Naive B cell (primary cell): ENCODE data around the gene TMEM158. TPM values are rescaled to one million over a fixed set of nuclear protein-coding genes. Genes with fewer than 3 reads are reported as not detected.

Source experiments
- ATAC-seq, 2 donors: fragments of 150-1000 bp; cut with Tn5 transposase; 2 replicates each; pipeline ENCODE4 v1.10.0; 2021; ENCODE audit warnings: low read depth in 2 of 2, mild to moderate bottlenecking in 2 of 2, moderate library complexity in 2 of 2
- DNase-seq: peaks from one replicate; pipeline ENCODE4 v3.0.0; 2022
- H3K27ac Mint-ChIP-seq, 6 donors: one replicate each; pipeline ENCODE4 v1.8.0; 2020 to 2022; ENCODE audit warnings: mild to moderate bottlenecking in 6 of 6, mixed read lengths in 6 of 6, moderate library complexity in 5 of 6, inconsistent platforms in 2 of 6
- H3K27me3 Mint-ChIP-seq, 3 donors: one replicate each; pipeline ENCODE4 v1.8.0; 2021 to 2022; ENCODE audit warnings: mixed read lengths in 3 of 3, mild to moderate bottlenecking in 1 of 3
- H3K36me3 Mint-ChIP-seq, 2 donors: one replicate each; pipeline ENCODE4 v1.8.0; 2020 to 2022; ENCODE audit warnings: mixed read lengths in 2 of 2, inconsistent platforms in 1 of 2, mild to moderate bottlenecking in 1 of 2
- H3K4me1 Mint-ChIP-seq, 3 donors: one replicate each; pipeline ENCODE4 v1.8.0; 2020 to 2022; ENCODE audit warnings: mixed read lengths in 3 of 3, inconsistent platforms in 1 of 3, mild to moderate bottlenecking in 1 of 3, moderate library complexity in 1 of 3
- H3K4me3 Mint-ChIP-seq, 8 donors: one replicate each; pipeline ENCODE4 v1.8.0; 2020 to 2022; ENCODE audit warnings: mild to moderate bottlenecking in 8 of 8, mixed read lengths in 8 of 8, moderate library complexity in 8 of 8, inconsistent platforms in 2 of 8
- H3K9me3 Mint-ChIP-seq, 7 donors: one replicate each; pipeline ENCODE4 v1.8.0; 2020 to 2022; ENCODE audit warnings: mixed read lengths in 7 of 7, mild to moderate bottlenecking in 5 of 7, inconsistent platforms in 2 of 7, moderate library complexity in 1 of 7
- polyA plus RNA-seq, 6 donors: library from polyadenylated mRNA; unstranded; fragments of 300-500 nt; fragmentation: Illumina TruSeq; gene quantifications; one replicate each; pipeline ENCODE4 v1.2.3, GENCODE V29; 2021; ENCODE audit warnings: low read depth in 6 of 6

The TMEM158 gene
- polyA plus RNA-seq, 6 donors from 2014 or later, result 0.17 TPM; not detected in 5

DNA sequence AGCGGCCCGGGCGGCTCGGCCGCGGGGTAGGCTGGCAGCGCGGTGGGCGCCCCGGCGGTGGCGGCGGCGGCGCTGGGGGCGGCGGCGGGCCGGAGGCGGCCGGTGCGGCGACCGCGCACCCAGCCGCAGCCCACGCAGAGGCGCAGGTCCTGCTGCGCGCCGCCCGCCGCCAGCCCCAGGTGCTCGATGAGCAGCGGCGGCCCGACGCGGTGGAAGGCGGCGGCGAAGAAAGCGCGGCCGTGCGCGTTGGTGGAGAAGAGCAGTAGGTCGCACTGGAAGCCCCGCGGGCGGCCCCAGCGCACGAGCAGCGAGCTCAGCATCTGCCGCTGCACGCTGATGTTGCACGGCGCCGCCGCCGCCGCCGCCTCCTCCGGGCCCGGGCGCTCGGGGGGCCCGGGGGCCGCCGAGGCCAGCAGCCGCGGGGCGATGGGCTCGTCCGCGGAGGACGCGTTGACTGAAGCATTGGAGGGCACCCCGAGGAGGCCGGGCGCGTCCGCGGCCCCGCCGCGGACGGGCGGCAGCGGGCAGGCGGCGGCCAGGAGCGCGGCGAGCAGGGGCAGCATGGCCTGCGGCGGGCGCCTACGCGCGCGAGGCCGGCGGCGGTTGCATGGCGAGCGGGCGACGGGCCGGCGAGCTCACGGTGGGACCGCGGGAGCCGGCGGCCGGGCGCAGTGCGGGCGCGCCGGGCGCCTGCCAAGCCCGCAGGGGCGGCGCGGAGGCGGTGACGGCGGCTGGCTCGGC, 452 bp downstream of the TMEM158 start:
- DNase-seq (peak; percentile 11), ATAC-seq (peak; percentile 33 to 37)
- Mint-ChIP-seq H3K36me3 (no peaks in the 10 kb centered on the region), H3K4me3 (peak overlapping the region in 4 of 8 donors; percentile 34 to 90 (median 53)), H3K4me1 (peaks cover 4 to 20% (median 9%) of the 10 kb centered on the region in 3 donors), H3K9me3 (no peaks in the 10 kb centered on the region), H3K27ac (no peak overlapping the region), H3K27me3 (peaks cover 66 to 83% (median 75%) of the 10 kb centered on the region in 3 donors)

DNA sequence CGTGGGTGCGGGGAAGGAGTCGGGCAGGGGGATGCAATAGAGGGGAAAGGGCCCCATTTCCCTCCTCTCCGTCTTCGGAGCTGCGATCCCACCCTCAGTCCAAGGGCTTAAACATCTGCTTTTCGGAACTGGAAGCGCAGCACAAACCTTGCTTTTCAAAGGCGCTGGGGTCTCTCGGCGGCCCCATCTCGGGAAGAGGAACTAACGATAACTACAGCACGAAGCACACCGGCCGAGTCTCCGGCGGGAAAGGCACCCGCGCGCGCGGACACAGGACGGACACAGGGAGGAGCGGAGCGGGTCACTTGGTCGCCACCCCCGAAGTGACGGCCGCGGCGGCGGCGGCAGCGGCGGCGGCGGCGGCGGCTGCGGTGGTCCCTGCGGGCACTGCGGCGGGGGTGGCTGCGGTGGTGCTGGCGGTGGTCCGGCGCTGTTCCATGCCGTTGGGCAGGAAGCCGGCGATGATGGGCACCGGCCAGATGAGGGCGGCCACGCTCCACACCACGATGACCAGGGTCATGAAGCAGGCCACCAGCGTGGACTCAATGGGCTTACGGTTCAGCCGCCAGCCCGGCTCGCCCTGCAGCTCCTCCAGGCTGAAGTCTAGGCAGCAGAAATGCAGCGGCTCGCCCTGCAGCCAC, 1.1 kb downstream of the TMEM158 start:
- ATAC-seq (peak; percentile 7 to 8), DNase-seq (peak; percentile 24)
- H3K9me3 Mint-ChIP-seq, result no peaks in the 10 kb centered on the region
- peaks cover 63 to 82% (median 75%) of the 10 kb centered on the region in 3 donors for H3K27me3 Mint-ChIP-seq
- peak overlapping the region in 1 of 6 donors; percentile 45 for H3K27ac Mint-ChIP-seq
- peaks cover 4 to 20% (median 9%) of the 10 kb centered on the region in 3 donors for H3K4me1 Mint-ChIP-seq
- H3K4me3 Mint-ChIP-seq, result peak overlapping the region; percentile 82 to 91 (median 88)
- H3K36me3 Mint-ChIP-seq, result no peaks in the 10 kb centered on the region

GRCh38 chr3:45223889-45224727, 2.0 kb downstream of the TMEM158 start:
- H3K4me3 Mint-ChIP-seq, result peak overlapping the region in 7 of 8 donors; percentile 44 to 91 (median 84)
- ATAC-seq (no peak), DNase-seq (no peak)
- H3K27ac Mint-ChIP-seq, result no peak overlapping the region
- H3K9me3 Mint-ChIP-seq, result no peaks in the 10 kb centered on the region
- H3K36me3 Mint-ChIP-seq, result no peaks in the 10 kb centered on the region
- H3K4me1 Mint-ChIP-seq, result peaks cover 4 to 15% (median 9%) of the 10 kb centered on the region in 3 donors
- H3K27me3 Mint-ChIP-seq, result peaks cover 56 to 79% (median 67%) of the 10 kb centered on the region in 3 donors

- Mint-ChIP-seq H3K4me3 (no peak overlapping the region), H3K9me3 (no peaks in the 10 kb centered on the region), H3K36me3 (no peaks in the 10 kb centered on the region), H3K4me1 (peaks cover under 1 to 7% (median 1%) of the 10 kb centered on the region in 3 donors), H3K27ac (no peak overlapping the region), H3K27me3 (peaks cover 40 to 68% (median 64%) of the 10 kb centered on the region in 3 donors)
- ATAC-seq (no peak), DNase-seq (no peak)
These were observed 6.4 kb downstream of the TMEM158 start for GRCh38 chr3:45219694-45220093.

- Mint-ChIP-seq H3K9me3 (no peaks in the 10 kb centered on the region), H3K4me1 (no peaks in the 10 kb centered on the region), H3K27me3 (peaks cover 30 to 60% (median 59%) of the 10 kb centered on the region in 3 donors), H3K27ac (no peak overlapping the region), H3K36me3 (no peaks in the 10 kb centered on the region), H3K4me3 (no peak overlapping the region)
- no peak for ATAC-seq
- DNase-seq, result no peak
These were observed 7.3 kb downstream of the TMEM158 start for GRCh38 chr3:45218578-45219390.

- peak overlapping the region in 1 of 8 donors; percentile 36 for H3K4me3 Mint-ChIP-seq
- H3K27me3 Mint-ChIP-seq, result peaks cover 16 to 59% (median 46%) of the 10 kb centered on the region in 3 donors
- no peak overlapping the region for H3K27ac Mint-ChIP-seq
These were observed 10.0 kb downstream of the TMEM158 start for GRCh38 chr3:45216021-45216609.

DNA sequence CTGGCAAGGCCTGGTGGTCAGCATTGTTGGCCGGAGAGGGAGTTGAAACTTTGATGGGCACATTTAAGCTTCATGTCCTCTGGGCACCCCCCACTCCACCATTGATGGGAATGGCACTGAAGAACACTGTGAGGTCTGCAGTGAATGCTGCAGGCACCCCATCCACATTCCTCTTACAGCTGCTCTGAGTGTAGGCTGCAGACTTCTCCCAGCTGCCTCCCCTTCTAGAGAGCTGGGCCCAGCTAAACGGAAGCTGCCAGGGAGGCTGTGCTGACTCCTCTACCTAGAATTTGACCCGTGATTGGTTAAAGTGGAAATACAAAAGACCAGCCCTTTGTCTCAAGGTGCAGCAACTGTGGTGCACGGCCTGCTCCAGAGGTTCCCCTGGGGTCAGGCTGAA, 10.6 kb downstream of the TMEM158 start:
- DNase-seq (no peak), ATAC-seq (no peak)
- H3K4me3 Mint-ChIP-seq, result no peak overlapping the region
- peaks cover 21 to 61% (median 46%) of the 10 kb centered on the region in 3 donors for H3K27me3 Mint-ChIP-seq
- H3K27ac Mint-ChIP-seq, result peak overlapping the region in 1 of 6 donors; percentile 32
- no peaks in the 10 kb centered on the region for H3K36me3 Mint-ChIP-seq
- no peaks in the 10 kb centered on the region for H3K9me3 Mint-ChIP-seq
- H3K4me1 Mint-ChIP-seq, result peaks cover 0 to 4% (median 0%) of the 10 kb centered on the region in 3 donors

More at GRCh38 chr3:45216021-45216609, 10.0 kb downstream of the TMEM158 start:
- ATAC-seq (no peak), DNase-seq (no peak)
- Mint-ChIP-seq H3K36me3 (no peaks in the 10 kb centered on the region), H3K9me3 (no peaks in the 10 kb centered on the region), H3K4me1 (no peaks in the 10 kb centered on the region)

DNA sequence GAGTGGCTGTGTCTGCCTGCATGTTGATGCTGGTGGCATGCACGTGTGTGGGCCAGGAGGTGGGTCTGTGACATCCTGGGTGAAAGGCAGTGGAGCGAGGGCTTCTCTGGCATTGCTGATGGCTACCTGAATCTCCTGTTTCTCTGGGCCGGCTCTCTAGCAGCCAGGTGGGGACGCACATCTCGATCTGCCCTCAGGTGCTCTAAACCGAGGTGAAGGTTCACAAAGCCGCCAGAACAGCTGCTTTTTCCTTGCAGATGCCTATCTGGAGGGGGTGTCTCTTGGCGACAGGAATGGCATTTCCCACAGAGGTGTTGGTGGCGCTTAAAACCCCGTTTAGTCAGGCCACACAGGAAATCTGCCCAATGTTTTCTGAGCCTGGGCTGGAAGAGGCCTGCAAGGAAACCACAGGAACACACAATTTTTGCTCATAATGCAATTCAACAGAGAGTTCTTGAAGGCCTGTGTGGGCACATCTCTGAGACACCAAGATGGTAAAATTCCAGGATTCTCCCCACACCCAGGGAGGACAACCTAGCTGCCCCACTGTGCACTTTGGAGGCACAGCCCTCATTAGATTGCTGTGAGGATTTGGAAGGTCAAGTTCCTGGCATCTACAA, 11.9 kb downstream of the TMEM158 start:
- Mint-ChIP-seq H3K4me3 (no peak overlapping the region), H3K27ac (no peak overlapping the region)

GRCh38 chr3:45212095-45212468, 14.0 kb downstream of the TMEM158 start:
- Mint-ChIP-seq H3K9me3 (no peaks in the 10 kb centered on the region), H3K36me3 (no peaks in the 10 kb centered on the region), H3K4me3 (no peak overlapping the region), H3K27me3 (peaks cover 19 to 45% (median 21%) of the 10 kb centered on the region in 3 donors), H3K4me1 (peaks cover 0 to 5% (median 0%) of the 10 kb centered on the region in 3 donors), H3K27ac (no peak overlapping the region)
- ATAC-seq (no peak), DNase-seq (no peak)

More for the DNA sequence above, 11.9 kb downstream of the TMEM158 start:
- Mint-ChIP-seq H3K9me3 (no peaks in the 10 kb centered on the region), H3K4me1 (peaks cover 0 to 5% (median 0%) of the 10 kb centered on the region in 3 donors), H3K36me3 (no peaks in the 10 kb centered on the region), H3K27me3 (peaks cover 23 to 58% (median 38%) of the 10 kb centered on the region in 3 donors)
- ATAC-seq (no peak), DNase-seq (no peak)

DNA sequence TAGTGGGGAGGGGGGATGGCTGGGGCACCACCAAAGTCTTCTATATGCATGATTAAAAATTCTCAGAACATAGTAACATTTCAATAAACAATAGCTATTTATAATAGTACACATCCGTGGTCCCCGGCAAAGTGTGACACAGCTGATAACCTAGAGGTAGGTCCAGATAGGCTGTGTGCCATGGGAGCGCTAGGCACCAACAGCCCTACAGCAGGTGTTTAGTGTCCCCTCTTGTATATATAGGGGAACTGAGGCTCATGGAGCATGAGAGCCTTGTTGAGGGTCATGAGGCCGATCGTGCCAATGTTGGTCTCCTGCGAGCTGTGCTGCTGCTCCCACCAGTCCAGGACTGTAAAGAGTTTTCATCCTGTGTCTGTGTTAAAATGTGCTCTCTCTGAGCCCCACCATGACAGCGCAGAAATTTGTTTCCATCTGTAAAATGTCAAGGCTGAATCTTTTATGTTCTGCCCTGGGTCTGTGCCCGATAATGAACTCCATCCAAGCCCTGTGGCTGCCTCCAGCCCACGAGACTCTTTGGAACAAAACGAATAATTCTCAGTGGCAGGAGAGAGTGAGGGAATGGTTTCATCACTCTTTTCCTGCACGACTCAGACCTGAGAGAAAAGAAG, 14.5 kb downstream of the TMEM158 start:
- Mint-ChIP-seq H3K4me1 (peaks cover 0 to 5% (median 0%) of the 10 kb centered on the region in 3 donors), H3K36me3 (no peaks in the 10 kb centered on the region), H3K27ac (no peak overlapping the region), H3K9me3 (no peaks in the 10 kb centered on the region), H3K27me3 (peaks cover 19 to 44% (median 20%) of the 10 kb centered on the region in 3 donors), H3K4me3 (no peak overlapping the region)
- no peak for ATAC-seq
- no peak for DNase-seq

DNA sequence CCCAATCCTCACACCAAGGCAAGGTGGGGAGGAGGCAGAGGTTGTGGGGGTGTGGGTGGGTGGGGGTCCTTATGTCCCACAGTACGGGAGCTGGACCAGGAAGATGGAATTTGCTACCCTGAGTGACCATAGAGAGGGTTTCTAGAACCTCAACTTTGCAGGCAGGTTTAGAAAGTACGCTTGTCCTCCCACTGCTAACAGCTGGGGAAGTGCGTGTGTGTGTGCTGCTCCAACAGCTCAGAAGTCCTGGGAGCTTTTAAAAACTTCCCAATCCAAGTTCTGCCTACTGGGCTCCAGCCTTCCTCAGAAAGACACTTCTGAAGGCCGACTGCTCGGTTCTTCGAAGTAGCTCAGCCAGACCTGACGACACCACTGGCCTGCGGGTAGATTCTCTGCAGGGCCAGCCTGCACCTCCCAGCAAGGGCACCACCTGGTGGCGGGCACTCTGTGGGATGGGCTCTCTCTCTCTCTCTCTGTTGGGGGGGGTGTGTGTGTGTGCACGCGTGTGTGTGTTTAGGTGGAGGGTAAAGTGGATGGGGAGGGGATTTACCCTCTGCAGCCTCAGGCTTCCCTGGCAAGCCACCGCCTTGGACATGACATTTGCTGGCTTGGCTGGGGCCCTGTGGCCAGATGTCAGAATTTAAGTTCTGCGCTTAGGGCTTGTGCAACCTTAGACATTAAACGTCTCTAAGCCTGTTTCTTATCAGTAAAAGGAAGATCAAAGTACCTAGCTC, 15.6 kb downstream of the TMEM158 start:
- H3K4me3 Mint-ChIP-seq, result no peak overlapping the region
- peak; percentile 21 for DNase-seq

More for the DNA sequence above, 15.6 kb downstream of the TMEM158 start:
- peak; percentile 49 to 69 for ATAC-seq
- H3K9me3 Mint-ChIP-seq, result no peaks in the 10 kb centered on the region
- H3K4me1 Mint-ChIP-seq, result peaks cover 0 to 5% (median 0%) of the 10 kb centered on the region in 3 donors
- no peaks in the 10 kb centered on the region for H3K36me3 Mint-ChIP-seq
- peaks cover 19 to 44% (median 20%) of the 10 kb centered on the region in 3 donors for H3K27me3 Mint-ChIP-seq
- no peak overlapping the region for H3K27ac Mint-ChIP-seq
